HuH-7.5 (cell line): Measurements from ENCODE around the gene ARMC6.
A peak's percentile ranks its signal among the peaks of the same experiment; 100 is the strongest.
"Not testable (repeated sequence)": the region's sequence is repeated elsewhere in the genome, so short reads cannot be mapped to it uniquely, and the experiment has no call there.

Experiments
- DNase-seq: peaks from one replicate; pipeline ENCODE4 v3.0.0; 2011; ENCODE audit warnings: low spot score

The ARMC6 gene

DNA sequence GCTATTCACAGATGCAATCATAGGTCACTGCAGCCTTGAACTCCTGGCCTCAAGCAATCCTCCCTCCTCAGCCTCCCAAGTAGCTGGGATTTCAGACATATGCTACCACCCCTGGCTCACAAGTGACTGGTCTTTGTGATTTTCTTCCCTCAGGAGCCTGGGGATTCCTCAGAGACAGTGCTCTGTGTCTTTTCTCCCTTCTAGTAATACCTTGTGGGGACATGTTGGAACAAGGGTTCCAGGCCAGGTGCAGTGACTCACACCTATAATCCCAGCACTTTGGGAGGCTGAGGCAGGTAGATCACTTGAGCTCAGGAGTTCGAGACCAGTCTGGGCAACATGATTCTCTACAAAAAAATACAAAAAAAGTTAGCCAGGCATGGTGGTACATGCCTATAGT lies 10.0 kb upstream of the ARMC6 start:
- DNase-seq, result not testable (repeated sequence)

DNA sequence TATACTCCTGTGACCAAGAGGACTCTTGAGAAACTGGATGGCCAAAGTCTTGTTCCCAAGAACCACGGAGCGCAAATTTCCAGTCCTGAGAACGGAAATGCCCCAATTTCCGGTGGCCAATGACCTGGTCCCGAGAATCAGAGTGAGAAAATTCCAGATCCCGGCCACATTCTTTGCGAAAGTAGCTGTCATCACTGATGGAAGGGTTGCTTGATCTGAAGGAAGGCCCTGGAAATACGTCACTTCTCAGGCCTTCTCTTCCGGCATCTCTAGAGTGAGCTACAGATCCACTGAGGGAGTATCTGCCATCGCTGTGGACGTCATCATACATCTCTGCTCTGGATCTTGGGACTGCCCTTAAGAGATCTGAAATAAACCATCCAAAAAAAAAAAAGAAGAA lies 7.5 kb upstream of the ARMC6 start:
- DNase-seq, result no peak

DNA sequence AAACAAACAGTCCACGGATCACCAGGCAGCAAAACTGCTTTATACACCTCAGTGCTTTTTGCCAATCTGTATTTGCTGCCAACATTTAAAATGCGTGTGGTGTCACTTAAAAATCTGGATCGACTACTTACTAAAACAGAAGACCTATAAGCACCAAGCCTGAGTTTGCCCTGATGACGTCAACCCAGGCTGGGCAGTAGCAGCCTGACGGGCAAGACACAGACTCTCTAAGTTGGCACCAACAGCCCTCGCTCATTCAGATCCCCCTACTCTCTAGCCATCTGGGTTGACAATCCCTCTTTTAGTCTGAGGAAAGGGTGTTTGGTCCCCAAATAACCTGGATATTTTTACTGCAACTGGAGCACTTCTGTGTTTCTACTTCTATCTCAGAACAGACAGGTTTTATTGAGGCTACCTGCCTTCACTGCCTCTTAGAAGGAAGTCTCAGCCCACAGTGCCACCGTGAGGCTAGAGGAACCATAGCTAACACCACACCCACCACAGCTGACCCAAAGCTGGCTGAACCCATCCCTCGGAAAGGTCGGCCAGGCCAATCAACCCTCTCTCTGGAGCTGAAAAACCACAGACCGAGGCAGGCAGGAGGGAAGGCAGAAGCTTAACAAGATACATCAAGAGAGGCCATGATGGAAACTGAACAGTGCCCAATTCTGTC lies 7.0 kb upstream of the ARMC6 start:
- DNase-seq, result no peak

DNA sequence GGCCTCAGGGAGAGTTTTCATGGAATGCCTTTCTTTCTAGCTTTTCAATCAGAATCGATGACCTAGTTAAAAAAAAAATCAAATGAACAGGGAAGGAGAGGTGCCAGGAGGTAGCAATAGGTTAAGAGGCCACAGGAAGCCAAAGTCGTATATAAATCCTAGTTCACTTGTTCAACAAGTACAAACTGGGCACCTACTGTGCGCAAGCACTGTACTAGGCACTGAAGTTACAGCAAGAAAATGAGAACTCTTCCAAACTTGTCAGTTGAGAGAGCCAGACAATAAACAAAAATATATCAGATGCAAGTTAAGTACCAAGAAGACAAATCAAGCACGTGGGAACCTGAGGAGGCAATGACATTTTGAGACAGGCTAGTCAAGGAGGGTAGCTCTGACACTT lies 6.2 kb upstream of the ARMC6 start:
- no peak for DNase-seq

DNA sequence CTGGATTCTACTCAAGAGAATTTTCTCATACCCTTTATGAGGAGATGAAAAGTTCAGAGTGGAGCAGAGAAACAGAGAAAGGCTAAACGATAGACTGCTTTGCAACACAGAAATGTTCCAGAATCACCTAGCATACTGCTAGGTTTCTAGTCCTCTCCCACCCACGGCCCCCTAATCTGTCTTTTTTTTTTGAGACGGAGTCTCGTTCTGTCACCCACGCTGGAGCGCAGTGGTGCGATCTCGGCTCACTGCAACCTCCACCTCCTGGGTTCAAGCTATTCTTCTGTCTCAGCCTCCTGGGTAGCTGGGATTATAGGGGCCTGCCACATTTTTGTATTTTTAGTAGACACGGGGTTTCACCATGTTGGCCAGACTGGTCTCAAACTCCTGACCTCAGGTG lies 4.9 kb upstream of the ARMC6 start:
- no peak for DNase-seq

DNA sequence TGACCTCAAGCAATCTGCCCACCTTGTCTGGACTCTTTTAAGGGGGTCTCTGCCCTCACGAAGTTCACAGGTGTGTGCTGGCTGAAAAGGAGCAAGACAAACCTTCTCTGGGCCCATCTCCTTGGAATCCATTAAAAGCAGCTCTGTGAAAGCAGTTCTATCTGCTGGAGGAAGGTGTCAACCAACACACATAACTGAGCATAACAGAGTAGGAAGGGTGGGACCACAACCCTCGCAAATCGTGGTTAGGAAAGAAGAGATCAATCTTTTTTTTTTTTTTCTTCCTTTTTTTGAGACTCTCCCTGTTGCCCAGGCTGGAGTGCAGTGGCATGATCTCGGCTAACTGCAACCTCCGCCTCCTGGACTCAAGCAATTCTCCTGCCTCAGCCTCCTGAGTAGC lies 1.5 kb upstream of the ARMC6 start:
- no peak for DNase-seq

DNA sequence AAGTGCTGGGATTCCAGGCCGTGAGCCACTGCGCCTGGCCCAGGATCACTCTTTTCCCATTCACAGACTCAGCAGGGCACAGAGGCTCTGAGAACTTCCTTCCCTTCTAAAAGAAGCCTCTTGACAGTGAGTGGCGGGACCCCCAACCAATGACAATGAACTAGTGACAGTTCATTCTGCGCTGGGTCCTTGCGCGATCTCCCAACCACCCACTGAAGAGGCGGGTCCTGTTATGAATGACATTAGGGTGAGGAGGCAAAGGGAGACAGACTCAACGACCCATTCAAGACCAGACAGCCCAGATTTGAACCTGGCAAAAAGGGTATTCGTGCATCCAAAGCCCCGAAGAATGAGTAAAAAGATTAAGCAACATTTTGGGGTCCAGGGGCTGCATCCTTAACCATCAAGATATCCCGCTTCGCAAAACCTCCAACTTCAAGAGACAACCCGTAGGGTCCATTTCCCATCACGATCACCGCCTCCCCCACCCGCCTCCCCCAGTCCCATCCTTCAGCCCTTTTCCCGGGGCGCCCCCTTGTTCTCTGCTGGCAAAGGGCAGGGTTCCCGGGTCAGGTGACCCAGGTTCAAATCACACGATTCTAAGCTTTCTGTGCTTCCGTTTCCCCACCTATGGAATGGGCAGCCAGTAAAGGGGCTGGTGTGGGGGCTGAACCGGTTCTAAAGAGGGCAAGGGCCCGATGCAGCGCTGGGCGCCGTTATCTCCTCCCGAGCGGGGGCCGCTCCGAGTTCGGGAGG lies 805 bp upstream of the ARMC6 start:
- peak; percentile 69 for DNase-seq

DNA sequence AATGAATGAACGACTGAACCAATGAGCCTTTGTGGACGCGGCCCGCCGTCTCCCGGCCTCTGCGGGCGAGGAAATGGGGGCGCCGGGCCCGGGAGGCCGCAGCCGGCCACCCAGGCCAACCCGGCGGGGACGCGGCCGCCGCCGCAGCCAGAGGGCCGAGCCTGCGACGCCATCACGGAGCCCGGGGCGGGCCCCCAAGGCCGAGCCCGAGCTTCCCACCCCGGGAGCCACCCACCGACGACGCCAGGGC lies 302 bp upstream of the ARMC6 start:
- DNase-seq, result no peak

DNA sequence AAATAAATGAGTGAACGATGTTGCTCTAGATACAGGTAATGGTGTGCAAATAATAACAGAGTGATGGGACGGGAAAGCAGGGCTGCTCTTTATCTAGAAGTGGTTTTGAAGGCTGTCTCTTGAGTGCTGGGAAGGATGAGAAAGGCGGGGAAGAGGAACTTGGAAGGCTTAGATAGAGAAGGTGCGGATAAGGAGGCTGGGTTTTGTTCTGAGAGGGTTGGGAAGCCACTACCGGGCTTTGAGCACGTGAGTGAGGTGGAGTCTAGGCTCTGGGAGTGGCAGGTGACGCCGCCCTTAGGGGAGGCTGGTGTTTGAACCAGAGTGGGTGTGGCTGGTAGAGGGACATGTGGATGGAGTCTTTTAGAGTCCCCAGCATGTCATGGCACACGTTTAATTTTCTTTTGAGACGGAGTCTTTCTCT lies 811 bp downstream of the ARMC6 start:
- DNase-seq, result peak; percentile 96

DNA sequence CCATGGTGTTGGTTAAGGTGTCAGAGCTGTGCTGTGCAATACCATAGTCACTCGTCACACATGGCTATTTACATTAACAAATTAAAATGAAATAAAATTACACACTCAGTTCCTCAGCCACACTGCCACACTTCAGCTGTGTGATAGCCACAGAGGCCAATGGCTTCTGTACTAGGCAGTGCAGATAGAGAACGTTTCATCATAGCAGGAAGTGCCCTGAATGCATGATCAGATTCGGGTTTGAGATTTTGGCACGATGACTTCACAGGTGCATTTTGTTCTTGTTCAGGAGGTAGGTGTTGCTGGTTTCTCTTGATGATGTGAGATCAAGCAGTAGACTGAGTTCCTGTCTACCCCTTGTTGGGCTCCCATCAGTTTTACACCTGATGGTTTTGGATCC lies 6.5 kb downstream of the ARMC6 start:
- no peak for DNase-seq

DNA sequence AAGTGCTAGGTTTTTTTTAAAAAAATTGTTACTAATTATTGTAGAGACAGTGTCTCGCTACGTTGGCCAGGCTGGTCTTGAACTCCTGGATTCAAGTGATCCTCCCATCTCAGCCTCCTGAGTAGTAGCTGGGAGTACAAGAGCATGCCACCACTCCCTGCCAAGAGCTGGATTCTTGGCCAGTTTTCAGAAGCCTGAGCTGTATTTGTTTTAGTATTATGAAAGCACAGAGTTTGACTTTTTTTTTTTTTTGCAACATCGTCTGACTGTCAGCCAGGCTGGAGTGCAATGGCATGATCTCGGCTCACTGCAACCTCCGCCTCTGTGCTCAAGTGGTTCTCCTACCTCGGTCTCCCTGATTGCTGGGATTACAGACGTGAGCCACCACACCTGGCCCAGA lies 7.0 kb downstream of the ARMC6 start:
- DNase-seq, result peak; percentile 68

DNA sequence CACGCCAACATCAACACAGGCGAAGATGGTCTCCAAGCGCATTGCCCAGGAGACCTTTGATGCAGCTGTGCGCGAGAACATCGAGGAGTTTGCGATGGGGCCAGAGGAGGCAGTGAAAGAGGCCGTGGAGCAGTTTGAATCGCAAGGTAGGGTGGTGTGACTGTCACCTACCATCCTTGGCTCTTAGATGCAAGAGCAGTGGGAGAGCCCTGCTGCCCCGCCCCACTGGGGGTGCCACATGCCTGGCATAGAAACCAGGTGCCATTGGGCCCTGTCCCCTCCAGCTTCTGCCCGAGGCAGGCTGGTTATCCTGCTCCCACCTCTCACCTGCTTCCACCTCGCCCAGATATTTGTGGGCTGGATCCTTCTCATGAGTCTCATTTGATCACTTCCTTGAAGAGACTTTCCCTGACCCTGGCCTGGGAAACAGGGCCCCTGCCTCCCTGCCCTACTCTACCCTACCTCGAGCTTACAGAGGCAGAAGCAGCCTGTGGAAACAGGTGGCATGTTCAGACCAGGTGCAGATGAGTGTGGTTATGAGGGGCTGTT lies 9.4 kb downstream of the ARMC6 start:
- DNase-seq, result no peak

DNA sequence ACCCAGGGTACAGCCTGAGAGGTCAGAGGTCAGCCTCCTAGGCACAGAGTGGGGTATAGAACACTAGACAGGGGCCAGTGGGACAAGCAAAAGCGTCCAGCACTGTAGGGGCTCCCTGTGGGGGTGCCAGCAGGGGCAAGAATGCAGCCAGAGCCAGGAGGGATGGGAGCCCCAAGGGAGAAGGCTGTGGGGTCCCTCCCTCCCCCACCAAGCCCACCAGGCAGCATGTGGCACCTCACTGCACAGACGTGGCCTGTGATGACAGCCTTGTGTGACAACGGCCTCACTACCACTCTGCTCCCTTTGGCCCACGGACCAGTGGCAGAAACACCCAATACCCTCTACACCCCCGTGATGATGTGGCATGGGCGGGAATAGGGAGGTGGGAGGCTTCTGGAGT lies 10.1 kb downstream of the ARMC6 start:
- no peak for DNase-seq

DNA sequence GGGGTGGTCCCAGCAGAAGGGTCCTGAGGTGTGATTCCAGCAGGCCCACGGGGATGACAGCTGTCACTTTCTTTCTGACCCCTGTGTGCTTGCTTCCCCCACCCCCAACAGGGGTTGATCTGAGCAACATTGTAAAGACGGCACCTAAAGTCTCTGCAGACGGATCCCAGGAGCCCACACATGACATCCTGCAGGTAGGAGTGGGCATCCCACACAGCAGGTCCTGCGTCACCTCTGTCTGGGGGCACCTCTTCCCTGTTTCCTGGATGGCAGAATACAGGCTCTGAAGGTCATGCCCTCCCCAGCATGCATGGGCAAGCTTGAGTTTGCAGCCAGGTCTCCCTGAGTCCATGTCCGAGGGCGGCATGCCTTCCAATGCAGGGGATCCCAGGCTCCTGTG lies 10.5 kb downstream of the ARMC6 start:
- no peak for DNase-seq

DNA sequence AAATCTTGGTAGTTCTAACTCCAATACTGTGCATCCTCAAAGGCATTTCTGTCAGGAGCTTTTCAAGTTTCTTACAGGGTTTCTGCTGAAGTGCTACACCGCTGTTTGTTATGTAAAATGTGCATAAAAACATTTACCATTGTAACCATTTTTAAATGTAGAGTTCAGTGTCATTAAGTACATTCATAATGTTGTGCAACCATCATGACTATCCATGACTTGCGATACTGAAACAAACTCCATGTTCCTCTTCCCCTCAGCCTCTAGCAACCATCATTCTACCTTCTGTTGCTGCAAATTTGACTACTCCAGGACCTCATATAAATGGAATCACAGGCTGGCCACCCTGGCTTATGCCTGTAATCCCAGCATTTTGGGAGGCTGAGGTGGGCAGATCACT lies 16.0 kb downstream of the ARMC6 start:
- no peak for DNase-seq

DNA sequence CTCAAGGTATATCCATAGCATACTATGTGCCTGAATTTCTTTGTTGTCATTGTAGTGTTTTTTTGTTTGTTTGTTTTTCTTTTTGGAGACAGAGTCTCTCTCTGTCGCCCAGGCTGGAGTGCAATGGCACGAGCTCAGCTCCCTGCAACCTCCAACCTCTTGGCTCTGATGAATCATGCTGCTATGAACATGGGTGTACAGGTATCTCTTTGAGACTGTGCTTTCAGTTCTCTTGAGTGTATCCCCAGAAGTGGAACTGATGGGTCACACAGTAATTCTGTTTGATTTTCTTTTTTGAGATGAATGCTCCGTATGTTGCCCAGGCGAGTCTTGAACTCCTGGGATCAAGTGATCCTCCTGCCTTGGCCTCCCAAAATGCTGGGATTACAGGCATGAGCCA lies 16.7 kb downstream of the ARMC6 start:
- DNase-seq, result no peak

DNA sequence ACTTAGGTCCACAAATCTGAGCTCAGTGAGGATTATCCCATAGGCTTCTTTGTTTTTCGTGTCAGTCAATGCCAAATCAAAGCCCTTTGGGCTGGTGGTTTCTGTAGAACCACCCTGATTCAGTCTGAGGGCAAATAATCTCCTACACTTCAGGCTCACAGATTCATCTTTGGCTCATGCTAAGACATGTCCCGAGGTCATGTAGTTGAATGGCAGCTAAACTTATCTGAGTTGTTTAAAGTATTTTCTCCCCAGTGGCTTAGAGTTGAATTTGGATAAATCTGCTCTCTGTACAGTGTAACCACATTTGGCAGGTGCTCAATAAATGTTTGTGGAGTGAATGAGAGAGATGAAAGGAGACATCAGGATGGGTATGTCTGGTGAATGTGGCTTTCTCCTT lies 17.3 kb downstream of the ARMC6 start:
- no peak for DNase-seq

DNA sequence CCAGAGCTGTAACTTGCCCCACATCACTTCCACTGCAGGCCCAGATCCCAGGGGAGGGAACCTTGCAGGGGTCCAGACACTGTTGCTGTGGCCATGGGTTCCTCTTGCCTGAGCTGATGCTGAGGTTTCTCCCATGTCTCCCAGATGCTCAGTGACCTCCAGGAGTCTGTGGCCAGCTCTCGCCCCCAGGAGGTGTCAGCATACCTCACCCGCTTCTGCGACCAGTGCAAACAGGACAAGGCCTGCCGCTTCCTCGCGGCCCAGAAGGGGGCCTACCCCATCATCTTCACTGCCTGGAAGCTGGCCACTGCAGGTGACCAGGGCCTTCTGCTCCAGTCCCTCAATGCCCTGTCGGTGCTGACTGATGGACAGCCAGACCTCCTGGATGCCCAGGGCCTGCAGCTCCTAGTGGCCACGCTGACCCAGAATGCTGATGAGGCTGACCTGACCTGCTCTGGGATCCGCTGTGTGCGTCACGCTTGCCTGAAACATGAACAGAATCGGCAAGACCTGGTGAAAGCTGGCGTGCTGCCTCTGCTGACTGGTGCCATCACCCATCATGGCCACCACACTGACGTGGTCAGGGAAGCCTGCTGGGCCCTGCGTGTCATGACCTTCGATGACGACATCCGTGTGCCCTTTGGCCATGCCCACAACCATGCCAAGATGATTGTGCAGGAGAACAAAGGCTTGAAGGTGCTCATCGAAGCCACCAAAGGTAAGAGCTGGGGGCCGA lies 18.2 kb downstream of the ARMC6 start:
- DNase-seq, result peak; percentile 49

DNA sequence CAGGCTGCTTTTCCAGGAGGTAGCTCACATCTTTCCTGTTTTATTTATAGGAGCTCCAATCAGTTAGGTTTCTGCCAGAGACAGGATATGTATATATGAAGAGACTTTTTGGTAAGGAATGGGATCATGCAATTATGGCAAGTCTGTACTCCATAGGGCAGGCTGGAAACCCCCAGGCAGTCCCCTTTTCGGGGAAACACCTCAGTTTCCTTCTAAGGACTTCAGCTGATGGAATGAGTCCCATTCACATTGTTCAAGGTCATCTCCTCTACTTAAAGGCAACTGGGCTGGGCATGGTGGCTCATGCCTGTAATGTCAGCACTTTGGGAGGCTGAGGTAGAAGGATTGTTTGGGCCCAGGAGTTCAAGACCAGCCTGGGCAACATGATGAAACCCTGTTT lies 19.5 kb downstream of the ARMC6 start:
- DNase-seq, result no peak

DNA sequence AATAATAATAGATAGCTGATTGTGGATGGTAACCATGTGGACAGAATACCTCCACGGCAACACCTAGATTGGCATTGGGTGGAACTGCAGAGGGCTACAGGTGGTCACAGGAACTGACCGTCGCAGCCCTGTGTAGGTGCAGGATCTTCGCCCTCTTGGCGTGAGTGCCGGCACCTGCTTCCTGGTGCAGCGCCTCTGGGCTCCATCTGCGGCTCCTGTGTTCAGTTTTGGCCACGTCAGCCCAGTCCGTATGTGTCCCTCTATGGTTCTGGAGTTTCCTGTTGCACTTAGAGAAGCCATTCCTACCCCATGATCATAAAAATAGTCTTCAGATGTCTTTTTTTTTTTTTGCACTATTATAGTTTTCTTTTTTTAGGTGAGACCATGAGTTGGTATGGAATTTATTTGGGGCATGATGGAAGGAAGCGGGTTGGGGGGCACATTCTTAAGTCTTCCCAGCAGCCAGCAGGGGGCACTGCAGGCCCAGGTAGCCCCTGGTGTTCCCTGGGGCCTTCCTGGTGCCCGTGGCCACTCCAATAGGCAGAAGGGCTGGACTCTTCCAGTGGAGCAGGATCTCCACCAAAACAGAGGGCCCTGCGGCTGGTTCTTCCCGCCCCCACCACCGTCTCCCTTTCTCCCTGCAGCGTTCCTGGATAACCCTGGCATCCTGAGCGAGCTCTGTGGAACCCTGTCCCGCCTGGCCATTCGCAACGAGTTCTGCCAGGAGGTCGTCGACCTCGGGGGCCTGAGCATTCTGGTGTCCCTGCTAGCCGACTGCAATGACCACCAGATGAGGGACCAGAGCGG lies 20.3 kb downstream of the ARMC6 start:
- peak; percentile 95 for DNase-seq

DNA sequence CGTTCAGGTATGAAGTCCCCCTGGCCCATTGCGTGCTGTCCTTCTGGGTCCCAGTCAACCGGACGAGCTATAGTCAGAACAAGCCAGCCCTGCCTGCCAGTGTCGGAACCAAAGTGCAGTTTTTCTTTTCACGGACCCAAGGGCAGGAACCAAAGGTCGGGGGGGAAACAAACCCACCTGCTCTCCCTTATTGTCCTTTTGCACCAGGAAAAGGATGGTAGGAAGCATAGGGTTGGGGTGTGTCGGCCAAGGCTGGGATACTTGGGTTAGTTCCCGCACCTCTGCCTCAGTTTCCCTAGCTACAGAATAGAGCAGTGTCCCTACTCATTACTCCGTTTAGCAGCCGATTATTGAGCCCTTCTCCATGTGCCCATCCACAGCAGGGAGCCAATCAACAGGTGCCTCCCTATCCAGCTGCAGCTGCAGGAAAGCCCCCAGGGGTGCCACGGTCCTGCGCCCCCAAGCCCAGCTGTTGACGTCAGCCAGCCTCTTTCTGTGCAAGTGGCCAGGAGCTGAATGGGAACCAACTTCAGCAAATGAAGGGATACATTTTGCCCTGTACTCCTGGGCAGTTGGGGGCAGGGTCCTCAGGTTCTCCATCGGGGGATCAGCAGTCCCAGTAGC lies 21.0 kb downstream of the ARMC6 start:
- DNase-seq, result no peak

DNA sequence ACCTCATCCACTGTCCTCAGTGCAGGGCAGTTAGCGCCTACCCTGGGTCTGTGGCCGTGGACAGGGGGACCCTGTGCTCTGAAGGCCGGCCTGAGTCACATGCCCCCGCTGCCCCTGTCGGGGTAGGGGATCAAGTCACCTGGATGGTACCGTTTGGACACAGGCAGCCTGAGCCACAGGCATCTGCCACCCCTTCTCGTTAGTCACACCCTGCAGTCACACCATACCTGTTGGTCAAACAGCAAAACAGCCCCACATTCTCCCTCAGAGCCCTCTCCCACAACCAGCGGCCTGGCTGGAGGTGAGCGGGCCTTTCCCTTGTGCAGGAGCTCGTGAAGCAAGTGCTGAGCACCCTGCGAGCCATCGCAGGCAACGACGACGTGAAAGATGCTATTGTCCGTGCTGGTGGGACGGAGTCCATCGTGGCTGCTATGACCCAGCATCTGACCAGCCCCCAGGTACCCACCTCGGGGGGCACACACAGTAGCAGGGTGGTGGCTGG lies 21.6 kb downstream of the ARMC6 start:
- no peak for DNase-seq
